Mammary epithelial cell (primary cell): ENCODE data around the gene POC1A.

Experiments
- EZH2 ChIP-seq: IDR thresholded peaks from 2 replicates; pipeline ENCODE4 v1.6.1; 2012; ENCODE audit warnings: low read length, inconsistent platforms, borderline replicate concordance
- TF ChIP-seq, protein P1 (sequence below), 2 donors: IDR thresholded peaks in 1 of 2; conservative IDR thresholded peaks in 1 of 2; 2 replicates each; pipeline ENCODE4 v1.5.1; 2011 to 2012; ENCODE audit warnings: inconsistent platforms in 2 of 2, low read length in 2 of 2, mild to moderate bottlenecking in 2 of 2, control low read depth in 1 of 2, low read depth in 1 of 2; ENCODE audit not compliant: insufficient read depth in 1 of 2; ENCODE audit errors: extremely low read depth in 1 of 2

DNA sequence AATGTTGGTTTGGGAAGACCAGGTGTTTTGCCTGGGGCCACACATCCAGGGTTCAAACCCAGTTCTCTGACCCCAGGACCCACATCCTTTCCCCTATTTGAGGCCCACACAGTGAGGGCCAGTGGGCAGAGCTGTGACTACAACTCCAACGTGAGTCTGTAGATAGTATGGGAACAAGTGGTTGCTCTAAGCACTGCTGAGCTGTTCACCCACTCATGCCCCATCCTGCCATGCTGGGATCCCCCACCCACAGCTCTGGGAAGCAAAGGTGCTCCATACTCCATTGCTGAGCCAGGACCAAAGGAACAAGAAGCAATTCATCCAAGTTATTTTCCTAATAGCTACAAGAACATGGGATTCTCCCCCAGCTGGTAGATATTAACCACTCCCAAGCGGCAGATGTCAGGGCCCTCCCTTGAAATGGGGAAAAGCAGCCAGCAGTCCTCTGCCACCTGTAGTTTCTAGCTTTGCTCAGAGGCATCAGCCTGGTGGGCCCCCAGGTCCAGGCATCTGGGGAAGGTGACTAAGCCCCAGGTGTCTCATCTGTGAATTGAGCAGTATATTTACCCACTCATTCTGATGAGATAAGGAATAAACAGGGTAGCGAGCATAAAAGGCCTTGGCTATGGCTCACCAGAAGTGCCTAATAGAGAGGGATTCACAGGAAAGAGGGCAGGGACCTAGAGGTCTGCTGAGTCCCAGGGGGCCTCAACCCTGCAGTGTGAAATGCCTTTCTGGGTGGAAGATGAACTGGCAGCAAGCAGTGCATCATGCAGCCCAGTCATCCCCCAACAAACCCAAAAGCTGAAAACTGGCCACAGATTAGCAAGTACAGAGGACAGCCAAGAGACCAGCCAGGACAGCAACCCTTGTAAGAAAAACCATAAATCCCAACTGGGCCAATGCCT, 33.4 kb downstream of the POC1A start:
- TF ChIP-seq, protein P1, sequence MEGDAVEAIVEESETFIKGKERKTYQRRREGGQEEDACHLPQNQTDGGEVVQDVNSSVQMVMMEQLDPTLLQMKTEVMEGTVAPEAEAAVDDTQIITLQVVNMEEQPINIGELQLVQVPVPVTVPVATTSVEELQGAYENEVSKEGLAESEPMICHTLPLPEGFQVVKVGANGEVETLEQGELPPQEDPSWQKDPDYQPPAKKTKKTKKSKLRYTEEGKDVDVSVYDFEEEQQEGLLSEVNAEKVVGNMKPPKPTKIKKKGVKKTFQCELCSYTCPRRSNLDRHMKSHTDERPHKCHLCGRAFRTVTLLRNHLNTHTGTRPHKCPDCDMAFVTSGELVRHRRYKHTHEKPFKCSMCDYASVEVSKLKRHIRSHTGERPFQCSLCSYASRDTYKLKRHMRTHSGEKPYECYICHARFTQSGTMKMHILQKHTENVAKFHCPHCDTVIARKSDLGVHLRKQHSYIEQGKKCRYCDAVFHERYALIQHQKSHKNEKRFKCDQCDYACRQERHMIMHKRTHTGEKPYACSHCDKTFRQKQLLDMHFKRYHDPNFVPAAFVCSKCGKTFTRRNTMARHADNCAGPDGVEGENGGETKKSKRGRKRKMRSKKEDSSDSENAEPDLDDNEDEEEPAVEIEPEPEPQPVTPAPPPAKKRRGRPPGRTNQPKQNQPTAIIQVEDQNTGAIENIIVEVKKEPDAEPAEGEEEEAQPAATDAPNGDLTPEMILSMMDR (conservative IDR thresholded peaks at IDR 0.05 in 1 of 2, IDR thresholded peaks at IDR 0.05 in 1 of 2; ENCODE audit: extremely low read depth in 1 of 2, insufficient read depth in 1 of 2, low read depth in 1 of 2, low read length in 2 of 2) = no peak
- TF ChIP-seq EZH2 = no peak
